ENCODE data around the gene TMEM192. TPM values are rescaled to one million over a fixed set of nuclear protein-coding genes. Genes with fewer than 3 reads are reported as not detected.

TMEM192 gene
- total and polyA plus RNA-seq, 2 of the 8 experiments (the other 6 are each of a cell fraction or from before 2014, with no cell fraction given) = 7.3 to 10.9 TPM

DNA sequence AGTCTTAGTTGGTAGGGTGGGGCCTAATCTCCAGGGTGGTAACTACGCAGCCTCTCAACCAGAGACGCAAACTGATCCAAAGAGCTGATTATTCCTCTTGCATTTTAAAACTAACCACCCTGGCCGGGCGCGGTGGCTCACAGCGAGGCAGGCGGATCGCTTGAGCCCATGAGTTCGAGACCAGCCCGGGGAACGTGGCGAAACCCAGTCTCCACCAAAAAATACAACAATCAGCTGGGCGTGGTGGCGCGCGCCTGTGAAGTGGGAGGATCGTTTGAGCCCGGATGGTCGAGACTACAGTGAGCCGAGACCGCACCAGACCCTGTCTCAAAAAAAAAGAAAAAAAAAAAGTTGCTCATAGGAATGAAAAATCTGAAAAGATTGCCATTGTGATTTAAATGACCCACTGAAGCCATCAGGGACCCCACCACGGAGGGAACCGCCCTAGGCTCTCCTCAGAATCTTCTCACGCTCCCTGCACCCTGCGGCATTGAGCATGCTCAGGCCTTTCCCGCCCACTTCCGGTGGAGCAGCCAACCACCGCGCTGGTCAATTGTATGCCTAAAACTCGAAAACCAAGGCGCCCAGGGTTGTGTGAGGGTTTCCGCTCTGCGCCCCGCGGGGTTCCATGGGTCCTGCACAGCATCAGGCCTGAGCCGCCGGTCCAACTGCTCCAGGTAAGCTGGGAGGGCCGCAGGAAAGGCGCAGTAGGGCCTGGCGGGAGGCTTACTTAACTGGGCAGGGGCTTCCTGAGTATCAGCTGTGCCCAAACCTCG is 81.0 kb downstream of the TMEM192 start, which contains the start of gene TRIM60:
Gene TRIM60 (plus strand): TSS at position 564 of the 776 bp plus-strand sequence. CDS start 8,074 bp downstream, outside the sequence.
- no peak within 1 kb of the TSS for H3K56ac ChIP-seq (replicated peaks; ENCODE audit: insufficient read length, low read depth, low read length)
- H3K36me3 ChIP-seq (ENCODE audit: control insufficient read depth in 2 of 4, insufficient read depth in 4 of 4, low read length in 3 of 4) = no peaks in the 10 kb centered on the region
- no peak within 1 kb of the TSS for H3K27ac ChIP-seq (ENCODE audit: low read depth, low read length)
- H2BK15ac ChIP-seq (ENCODE audit: low read length) = no peak within 1 kb of the TSS
- H3K9ac ChIP-seq (replicated peaks in 1 of 4; ENCODE audit: extremely low read depth in 1 of 4, low read depth in 3 of 4, low read length in 3 of 4) = no peak within 1 kb of the TSS
- WGBS, 2 experiments (ENCODE audit: extremely low coverage in 1 of 2, insufficient coverage in 1 of 2, insufficient read length in 1 of 2, insufficient replicate concordance in 2 of 2, low coverage in 1 of 2, low lambda C conversion rate in 2 of 2, missing lambda C conversion rate in 1 of 2) = 96% methylated on average over 41 of the region's 41 CpGs; no CpG with 5 or more reads in 1 of the 2 experiments
- no peak within 1 kb of the TSS for H2AFZ ChIP-seq (ENCODE audit: low read length)
- H4K5ac ChIP-seq (ENCODE audit: insufficient read length, low read depth, low read length) = no peak within 1 kb of the TSS
- H3K14ac ChIP-seq (ENCODE audit: insufficient read length) = no peak within 1 kb of the TSS
- H4K8ac ChIP-seq (ENCODE audit: extremely low read depth, insufficient read depth, low read length) = 0 out of 2 replicates have a peak within 1 kb of the TSS, but pooled peaks have one; percentile 51
- no peaks in the 10 kb centered on the region for H4K20me1 ChIP-seq (replicated peaks in 1 of 2; ENCODE audit: control insufficient read depth in 1 of 2, insufficient read depth in 2 of 2, low read length in 2 of 2)
- no peak within 1 kb of the TSS for H3K4me3 ChIP-seq (ENCODE audit: extremely low read depth in 1 of 4, insufficient read depth in 2 of 4, low read depth in 3 of 4, low read length in 4 of 4)
- no peaks in the 10 kb centered on the region for H3K79me2 ChIP-seq (ENCODE audit: control insufficient read depth in 1 of 2, insufficient read depth in 2 of 2, low read length in 2 of 2)
- H3K79me1 ChIP-seq (ENCODE audit: low read depth, low read length) = no peaks in the 10 kb centered on the region
- H3K4me1 ChIP-seq (replicated peaks in 1 of 4; ENCODE audit: control insufficient read depth in 3 of 4, insufficient read depth in 4 of 4, low read length in 3 of 4) = no peaks in the 10 kb centered on the region
- no peak within 1 kb of the TSS for H2AK5ac ChIP-seq (ENCODE audit: low read depth, low read length)
- DNase-seq (ENCODE audit: low read depth in 1 of 2, low spot score in 2 of 2) (no peak), FAIRE-seq (no peak)
- no peaks in the 10 kb centered on the region for H3K23me2 ChIP-seq (ENCODE audit: low read depth, low read length)
- no peak within 1 kb of the TSS for H3K18ac ChIP-seq (ENCODE audit: extremely low read depth, low read length)
- POLR2A ChIA-PET (ENCODE audit: partially characterized antibody) = no interaction called here
- no peak within 1 kb of the TSS for H2BK12ac ChIP-seq (ENCODE audit: low read depth, low read length)
- no peak within 1 kb of the TSS for H2BK120ac ChIP-seq (replicated peaks; ENCODE audit: low read depth, low read length)
- CTCF ChIA-PET (ENCODE audit: partially characterized antibody) = no interaction called here
- no peak within 1 kb of the TSS for H3K4ac ChIP-seq (replicated peaks; ENCODE audit: insufficient read length, low read depth, low read length)
- no peak within 1 kb of the TSS for H4K91ac ChIP-seq (replicated peaks; ENCODE audit: insufficient read length, low read length)
- no peak within 1 kb of the TSS for H2BK20ac ChIP-seq (ENCODE audit: low read length)
- H2BK5ac ChIP-seq (ENCODE audit: low read depth, low read length) = no peak within 1 kb of the TSS
- no peaks in the 10 kb centered on the region; a peak in 1 of 4 replicates for H3K9me3 ChIP-seq (ENCODE audit: insufficient read depth in 2 of 2, low read depth in 1 of 2, low read length in 1 of 2)
- H3K4me2 ChIP-seq (ENCODE audit: insufficient read depth in 1 of 2, low read depth in 2 of 2, low read length in 2 of 2) = no peak within 1 kb of the TSS
- H3K27me3 ChIP-seq (replicated peaks in 1 of 4; ENCODE audit: control insufficient read depth in 3 of 4, extremely low read depth in 1 of 4, insufficient read depth in 3 of 4, low read length in 3 of 4) = peaks cover 0 to 1% (median 0%) of the 10 kb centered on the region in 4 experiments; a peak in 2 of 7 replicates
- no peak within 1 kb of the TSS for H3K23ac ChIP-seq (ENCODE audit: insufficient read length)
- TF ChIP-seq, protein P1, sequence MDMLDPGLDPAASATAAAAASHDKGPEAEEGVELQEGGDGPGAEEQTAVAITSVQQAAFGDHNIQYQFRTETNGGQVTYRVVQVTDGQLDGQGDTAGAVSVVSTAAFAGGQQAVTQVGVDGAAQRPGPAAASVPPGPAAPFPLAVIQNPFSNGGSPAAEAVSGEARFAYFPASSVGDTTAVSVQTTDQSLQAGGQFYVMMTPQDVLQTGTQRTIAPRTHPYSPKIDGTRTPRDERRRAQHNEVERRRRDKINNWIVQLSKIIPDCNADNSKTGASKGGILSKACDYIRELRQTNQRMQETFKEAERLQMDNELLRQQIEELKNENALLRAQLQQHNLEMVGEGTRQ (IDR thresholded peaks at IDR 0.05; ENCODE audit: low read length) = no peak
- TF ChIP-seq, protein P2, sequence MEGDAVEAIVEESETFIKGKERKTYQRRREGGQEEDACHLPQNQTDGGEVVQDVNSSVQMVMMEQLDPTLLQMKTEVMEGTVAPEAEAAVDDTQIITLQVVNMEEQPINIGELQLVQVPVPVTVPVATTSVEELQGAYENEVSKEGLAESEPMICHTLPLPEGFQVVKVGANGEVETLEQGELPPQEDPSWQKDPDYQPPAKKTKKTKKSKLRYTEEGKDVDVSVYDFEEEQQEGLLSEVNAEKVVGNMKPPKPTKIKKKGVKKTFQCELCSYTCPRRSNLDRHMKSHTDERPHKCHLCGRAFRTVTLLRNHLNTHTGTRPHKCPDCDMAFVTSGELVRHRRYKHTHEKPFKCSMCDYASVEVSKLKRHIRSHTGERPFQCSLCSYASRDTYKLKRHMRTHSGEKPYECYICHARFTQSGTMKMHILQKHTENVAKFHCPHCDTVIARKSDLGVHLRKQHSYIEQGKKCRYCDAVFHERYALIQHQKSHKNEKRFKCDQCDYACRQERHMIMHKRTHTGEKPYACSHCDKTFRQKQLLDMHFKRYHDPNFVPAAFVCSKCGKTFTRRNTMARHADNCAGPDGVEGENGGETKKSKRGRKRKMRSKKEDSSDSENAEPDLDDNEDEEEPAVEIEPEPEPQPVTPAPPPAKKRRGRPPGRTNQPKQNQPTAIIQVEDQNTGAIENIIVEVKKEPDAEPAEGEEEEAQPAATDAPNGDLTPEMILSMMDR (IDR thresholded peaks at IDR 0.05; ENCODE audit: control extremely low read depth in 1 of 3, insufficient read depth in 1 of 3, low read depth in 1 of 3, low read length in 3 of 3) = no peak
- no peak for TF ChIP-seq TBP (IDR thresholded peaks at IDR 0.05; ENCODE audit: low read depth, low read length)
- TF ChIP-seq, protein P3, sequence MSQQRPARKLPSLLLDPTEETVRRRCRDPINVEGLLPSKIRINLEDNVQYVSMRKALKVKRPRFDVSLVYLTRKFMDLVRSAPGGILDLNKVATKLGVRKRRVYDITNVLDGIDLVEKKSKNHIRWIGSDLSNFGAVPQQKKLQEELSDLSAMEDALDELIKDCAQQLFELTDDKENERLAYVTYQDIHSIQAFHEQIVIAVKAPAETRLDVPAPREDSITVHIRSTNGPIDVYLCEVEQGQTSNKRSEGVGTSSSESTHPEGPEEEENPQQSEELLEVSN (IDR thresholded peaks at IDR 0.05) = peak; percentile 81

Measured in H1 (cell line).